Neuronal stem cell (in vitro differentiated cells): ENCODE results near the gene NAE1.

Source experiments
- DNase-seq: peaks from one replicate; pipeline ENCODE4 v3.0.0-alpha.2; 2013; ENCODE audit warnings: low spot score
- H2AFZ ChIP-seq: one replicate; pipeline ENCODE4 v1.6.1; 2013; ENCODE audit warnings: mild to moderate bottlenecking, low read length, inconsistent platforms
- H2AK5ac ChIP-seq: 2 replicates; pipeline ENCODE4 v1.6.1; 2013; ENCODE audit warnings: low read depth, mild to moderate bottlenecking, inconsistent platforms, low read length, moderate library complexity, mixed read lengths
- H2BK120ac ChIP-seq: 2 replicates; pipeline ENCODE4 v1.6.1; 2013; ENCODE audit warnings: low read depth, mild to moderate bottlenecking, inconsistent platforms, low read length, moderate library complexity, mixed read lengths
- H2BK12ac ChIP-seq: one replicate; pipeline ENCODE4 v1.6.1; 2013; ENCODE audit warnings: low read length, inconsistent platforms
- H2BK15ac ChIP-seq: 2 replicates; pipeline ENCODE4 v1.6.1; 2013; ENCODE audit warnings: mild to moderate bottlenecking, low read length, inconsistent platforms, mixed read lengths
- H2BK5ac ChIP-seq: one replicate; pipeline ENCODE4 v1.6.1; 2013; ENCODE audit warnings: inconsistent platforms, mild to moderate bottlenecking, low read length, moderate library complexity
- H3K14ac ChIP-seq: one replicate; pipeline ENCODE4 v1.6.1; 2013; ENCODE audit warnings: low read length, inconsistent platforms
- H3K18ac ChIP-seq: 2 replicates; pipeline ENCODE4 v1.6.1; 2013; ENCODE audit warnings: low read length, inconsistent platforms
- H3K23ac ChIP-seq: 2 replicates; pipeline ENCODE4 v1.6.1; 2013; ENCODE audit warnings: low read depth, mild to moderate bottlenecking, mixed read lengths, low read length, inconsistent platforms; ENCODE audit not compliant: poor library complexity
- H3K27ac ChIP-seq: replicated peaks from 3 replicates; pipeline ENCODE4 v1.5.1; 2013; ENCODE audit warnings: low read length, inconsistent platforms
- H3K27me3 ChIP-seq, 3 experiments: 2 replicates each; pipeline ENCODE4 v1.6.1; 2013; ENCODE audit warnings: low read length in 3 of 3, mild to moderate bottlenecking in 2 of 3, inconsistent platforms in 1 of 3, low read depth in 1 of 3, mixed read lengths in 1 of 3, moderate library complexity in 1 of 3; ENCODE audit not compliant: control insufficient read depth in 3 of 3, insufficient read depth in 3 of 3
- H3K36me3 ChIP-seq, 2 donors: replicated peaks in 1 of 2; 2 replicates each; pipeline ENCODE4 v1.6.1; 2013; ENCODE audit warnings: low read length in 2 of 2; ENCODE audit not compliant: control insufficient read depth in 2 of 2, insufficient read depth in 2 of 2
- H3K4ac ChIP-seq: 2 replicates; pipeline ENCODE4 v1.6.1; 2013; ENCODE audit warnings: inconsistent platforms, mild to moderate bottlenecking, low read length, moderate library complexity
- H3K4me1 ChIP-seq, 2 donors: 1 replicate in 1 of 2; 2 replicates in 1 of 2; pipeline ENCODE4 v1.6.1; 2013; ENCODE audit warnings: low read length in 2 of 2, low read depth in 1 of 2; ENCODE audit not compliant: control insufficient read depth in 2 of 2, insufficient read depth in 1 of 2
- H3K4me2 ChIP-seq: one replicate; pipeline ENCODE4 v1.6.1; 2013; ENCODE audit warnings: mild to moderate bottlenecking, low read length, inconsistent platforms; ENCODE audit not compliant: insufficient read depth, poor library complexity, severe bottlenecking
- H3K4me3 ChIP-seq, 2 donors: 2 replicates each; pipeline ENCODE4 v1.5.1; 2013; ENCODE audit warnings: low read length in 2 of 2, mild to moderate bottlenecking in 2 of 2, inconsistent platforms in 1 of 2, moderate library complexity in 1 of 2
- H3K79me1 ChIP-seq: one replicate; pipeline ENCODE4 v1.6.1; 2013; ENCODE audit warnings: low read depth, mild to moderate bottlenecking, inconsistent platforms, low read length, moderate library complexity
- H3K9ac ChIP-seq: one replicate; pipeline ENCODE4 v1.6.1; 2013; ENCODE audit warnings: mild to moderate bottlenecking, low read depth, low read length, inconsistent platforms; ENCODE audit not compliant: poor library complexity
- H3K9me3 ChIP-seq, 2 donors: replicated peaks in 1 of 2; 2 replicates each; pipeline versions ENCODE3 to v1.6.1; 2013; ENCODE audit warnings: low read length in 2 of 2, mild to moderate bottlenecking in 2 of 2, inconsistent platforms in 1 of 2, low read depth in 1 of 2, mixed read lengths in 1 of 2, moderate library complexity in 1 of 2; ENCODE audit not compliant: control insufficient read depth in 2 of 2, insufficient read depth in 1 of 2
- H4K8ac ChIP-seq: one replicate; pipeline ENCODE4 v1.6.1; 2013; ENCODE audit warnings: low read depth, mild to moderate bottlenecking, inconsistent platforms, low read length, moderate library complexity
- H4K91ac ChIP-seq: one replicate; pipeline ENCODE4 v1.6.1; 2013; ENCODE audit warnings: low read length, low read depth, mild to moderate bottlenecking, inconsistent platforms; ENCODE audit not compliant: poor library complexity
- WGBS, 2 donors: extraction: QIAGEN DNeasy Blood & Tissue Kit; methylation state at CpG; one replicate each; pipeline ENCODE4 v1.1.7; 2013; ENCODE audit warnings: missing lambda C conversion rate in 2 of 2, mixed read lengths in 1 of 2; ENCODE audit not compliant: insufficient read length in 2 of 2, insufficient replicate concordance in 1 of 2; ENCODE audit errors: extremely low coverage in 2 of 2; 5-methylcytosine and 5-hydroxymethylcytosine counted together

NAE1 gene

GRCh38 chr16:66841366-66841765, 10.6 kb upstream of the NAE1 start:
- WGBS, 2 donors: no CpG with 5 or more reads among the region's 4 CpGs
- H3K4me1 ChIP-seq: peaks cover 3 to 8% of the 10 kb centered on the region in 2 donors
- H3K4ac ChIP-seq: no peak overlapping the region
- H4K91ac ChIP-seq: no peak overlapping the region
- DNase-seq: no peak
- H2BK5ac ChIP-seq: no peak overlapping the region
- H3K14ac ChIP-seq: no peak overlapping the region
- H3K9ac ChIP-seq: no peak overlapping the region
- no peak overlapping the region for H2AK5ac ChIP-seq
- no peak overlapping the region for H2AFZ ChIP-seq
- no peak overlapping the region for H4K8ac ChIP-seq
- H3K79me1 ChIP-seq: no peaks in the 10 kb centered on the region
- no peaks in the 10 kb centered on the region for H3K36me3 ChIP-seq
- no peak overlapping the region for H3K27ac ChIP-seq
- H2BK15ac ChIP-seq: no peak overlapping the region
- no peak overlapping the region for H2BK12ac ChIP-seq
- H3K27me3 ChIP-seq: peaks cover 15 to 55% (median 39%) of the 10 kb centered on the region in 3 experiments
- no peak overlapping the region for H3K4me2 ChIP-seq
- H3K9me3 ChIP-seq: no peaks in the 10 kb centered on the region
- no peak overlapping the region for H3K18ac ChIP-seq
- no peak overlapping the region for H3K4me3 ChIP-seq
- H2BK120ac ChIP-seq: no peak overlapping the region
- H3K23ac ChIP-seq: no peak overlapping the region

- Histone ChIP-seq H3K36me3 (no peaks in the 10 kb centered on the region), H2BK5ac (no peak overlapping the region), H3K9me3 (no peaks in the 10 kb centered on the region), H3K4me2 (no peak overlapping the region), H3K27me3 (peaks cover 15 to 50% (median 34%) of the 10 kb centered on the region in 3 experiments), H4K8ac (no peak overlapping the region), H2BK120ac (no peak overlapping the region), H3K23ac (no peak overlapping the region), H3K4me3 (no peak overlapping the region), H3K4ac (no peak overlapping the region), H3K79me1 (no peaks in the 10 kb centered on the region), H3K18ac (no peak overlapping the region), H2BK15ac (no peak overlapping the region), H3K4me1 (peaks cover 3 to 8% of the 10 kb centered on the region in 2 donors), H3K9ac (no peak overlapping the region), H2AK5ac (no peak overlapping the region), H3K14ac (no peak overlapping the region), H4K91ac (no peak overlapping the region), H2BK12ac (no peak overlapping the region), H3K27ac (no peak overlapping the region), H2AFZ (no peak overlapping the region)
- DNase-seq: no peak
- no CpG with 5 or more reads among the region's 3 CpGs for whole genome bisulfite sequencing, 2 donors
Measured at GRCh38 chr16:66840883-66841282, 10.1 kb upstream of the NAE1 start.

- Histone ChIP-seq H3K27me3 (peaks cover 0 to 30% (median 0%) of the 10 kb centered on the region in 3 experiments), H3K9ac (no peak overlapping the region), H3K27ac (no peak overlapping the region), H3K4me3 (no peak overlapping the region), H3K4me2 (no peak overlapping the region), H3K4ac (no peak overlapping the region), H2BK15ac (no peak overlapping the region), H2BK120ac (no peak overlapping the region), H4K91ac (peak overlapping the region; percentile 43), H3K23ac (no peak overlapping the region), H4K8ac (no peak overlapping the region), H3K79me1 (no peaks in the 10 kb centered on the region), H2BK12ac (no peak overlapping the region), H3K18ac (no peak overlapping the region), H3K36me3 (peaks cover 0 to under 1% of the 10 kb centered on the region in 2 donors), H3K9me3 (no peaks in the 10 kb centered on the region), H2AFZ (no peak overlapping the region), H2AK5ac (no peak overlapping the region), H3K4me1 (peaks cover 0 to 1% of the 10 kb centered on the region in 2 donors), H2BK5ac (no peak overlapping the region), H3K14ac (no peak overlapping the region)
- no peak for DNase-seq
- no CpG with 5 or more reads among the region's 5 CpGs for WGBS, 2 donors
Measured at GRCh38 chr16:66834746-66835145, 4.0 kb upstream of the NAE1 start.

GRCh38 chr16:66832661-66833305, 2.0 kb upstream of the NAE1 start:
- peaks cover 0 to 30% (median 0%) of the 10 kb centered on the region in 3 experiments for H3K27me3 ChIP-seq
- H3K14ac ChIP-seq: no peak overlapping the region
- no peak overlapping the region for H3K4me2 ChIP-seq
- H2BK120ac ChIP-seq: no peak overlapping the region
- peaks cover 5 to 7% of the 10 kb centered on the region in 2 donors for H3K4me1 ChIP-seq
- H3K4me3 ChIP-seq: no peak overlapping the region
- H3K36me3 ChIP-seq: peaks cover 4 to 20% of the 10 kb centered on the region in 2 donors
- no peak overlapping the region for H4K91ac ChIP-seq
- H2AK5ac ChIP-seq: no peak overlapping the region
- no peaks in the 10 kb centered on the region for H3K9me3 ChIP-seq
- H4K8ac ChIP-seq: no peak overlapping the region
- H2BK12ac ChIP-seq: no peak overlapping the region
- no peak overlapping the region for H2BK5ac ChIP-seq
- no peak overlapping the region for H3K27ac ChIP-seq
- no peak overlapping the region for H3K23ac ChIP-seq
- no peak overlapping the region for H2AFZ ChIP-seq
- DNase-seq: no peak
- no peak overlapping the region for H3K9ac ChIP-seq
- no peak overlapping the region for H2BK15ac ChIP-seq
- H3K4ac ChIP-seq: no peak overlapping the region
- H3K79me1 ChIP-seq: no peaks in the 10 kb centered on the region
- no CpG with 5 or more reads among the region's 7 CpGs for WGBS, 2 donors
- no peak overlapping the region for H3K18ac ChIP-seq
